HG03575 (cell line): ENCODE data around the gene ITGA7.

Experiments
- ATAC-seq: cut with Tn5 transposase; IDR thresholded peaks from one replicate; pipeline ENCODE4 v1.9.1; 2021; ENCODE audit not compliant: unreplicated experiment, insufficient number of reproducible peaks, low FRiP score; ENCODE audit errors: extremely low read depth

ITGA7 gene

GRCh38 chr12:55736076-55736475 is 28.4 kb upstream of the ITGA7 start:
- ATAC-seq = no peak

- ATAC-seq = no peak
These were observed 26.9 kb upstream of the ITGA7 start for GRCh38 chr12:55734595-55734994.

GRCh38 chr12:55733858-55734257 is 26.2 kb upstream of the ITGA7 start:
- no peak for ATAC-seq

- ATAC-seq = no peak
These were observed 25.4 kb upstream of the ITGA7 start for GRCh38 chr12:55733021-55733555.

- no peak for ATAC-seq
These were observed 24.6 kb upstream of the ITGA7 start for GRCh38 chr12:55732288-55732687.

- ATAC-seq = no peak
These were observed 22.4 kb upstream of the ITGA7 start for GRCh38 chr12:55729819-55730818.

GRCh38 chr12:55728939-55729818 is 21.5 kb upstream of the ITGA7 start, which contains the start of gene CD63:
TSS of gene CD63 (minus strand) at chr12:55729009. CDS start at chr12:55728341, 668 bp downstream.
- no peak for ATAC-seq

- no peak for ATAC-seq
These were observed 20.7 kb upstream of the ITGA7 start for GRCh38 chr12:55728186-55728938.

- no peak for ATAC-seq
These were observed 20.0 kb upstream of the ITGA7 start for GRCh38 chr12:55727643-55728185.

GRCh38 chr12:55726971-55727370 is 19.3 kb upstream of the ITGA7 start:
- no peak for ATAC-seq

GRCh38 chr12:55725556-55725955 is 17.9 kb upstream of the ITGA7 start:
- no peak for ATAC-seq

GRCh38 chr12:55724940-55725309 is 17.2 kb upstream of the ITGA7 start:
- ATAC-seq = no peak

- no peak for ATAC-seq
These were observed 16.7 kb upstream of the ITGA7 start for GRCh38 chr12:55724226-55724939.

GRCh38 chr12:55723516-55724225 is 16.0 kb upstream of the ITGA7 start:
- no peak for ATAC-seq

GRCh38 chr12:55722948-55723347 is 15.2 kb upstream of the ITGA7 start:
- no peak for ATAC-seq

GRCh38 chr12:55721601-55722213 is 14.0 kb upstream of the ITGA7 start:
- no peak for ATAC-seq

- ATAC-seq = no peak
These were observed 13.3 kb upstream of the ITGA7 start for GRCh38 chr12:55720894-55721444.
